ENCODE measurements around the gene EML3.

Gene EML3

GRCh38 chr11:62648967-62649364 lies 36.4 kb upstream of the EML3 start:
- Histone ChIP-seq H3K4me3 (no peak overlapping the region), H3K27me3 (no peaks in the 10 kb centered on the region), H3K27ac (peak overlapping the region in 1 of 11 experiments; percentile 7; a peak in 1 of 22 replicates), H3K4me1 (peaks cover 44 to 61% (median 52%) of the 10 kb centered on the region in 10 experiments), H3K9ac (peak overlapping the region in 7 of 11 experiments; percentile 2 to 51 (median 39); a peak in 7 of 22 replicates), H3K4me2 (no peak overlapping the region), H4K20me1 (peaks cover 11 to 62% (median 38%) of the 10 kb centered on the region in 11 experiments; a peak in 19 of 22 replicates), H3K9me3 (replicated peaks in 1 of 11) (no peaks in the 10 kb centered on the region), H3K36me3 (peaks cover 34 to 60% (median 46%) of the 10 kb centered on the region in 11 experiments)
- no peak for TF ChIP-seq Cebpa-rat (IDR thresholded peaks at IDR 0.05)

GRCh38 chr11:62648185-62648966 lies 35.8 kb upstream of the EML3 start:
- Histone ChIP-seq H3K27me3 (no peaks in the 10 kb centered on the region), H3K4me2 (0 out of 22 replicates have a peak overlapping the region, but pooled peaks of 3 of the 11 experiments have one; percentile 4 to 72 (median 69)), H3K4me1 (peaks cover 43 to 61% (median 51%) of the 10 kb centered on the region in 10 experiments), H3K9me3 (replicated peaks in 1 of 11) (no peaks in the 10 kb centered on the region), H3K27ac (peak overlapping the region in 1 of 11 experiments; percentile 36; a peak in 1 of 22 replicates), H3K4me3 (no peak overlapping the region), H3K9ac (peak overlapping the region in 9 of 11 experiments; percentile 24 to 100 (median 92); a peak in 14 of 22 replicates), H3K36me3 (peaks cover 39 to 66% (median 52%) of the 10 kb centered on the region in 11 experiments), H4K20me1 (peaks cover 11 to 68% (median 39%) of the 10 kb centered on the region in 11 experiments; a peak in 19 of 22 replicates)
- TF ChIP-seq Cebpa-rat (IDR thresholded peaks at IDR 0.05): no peak

DNA sequence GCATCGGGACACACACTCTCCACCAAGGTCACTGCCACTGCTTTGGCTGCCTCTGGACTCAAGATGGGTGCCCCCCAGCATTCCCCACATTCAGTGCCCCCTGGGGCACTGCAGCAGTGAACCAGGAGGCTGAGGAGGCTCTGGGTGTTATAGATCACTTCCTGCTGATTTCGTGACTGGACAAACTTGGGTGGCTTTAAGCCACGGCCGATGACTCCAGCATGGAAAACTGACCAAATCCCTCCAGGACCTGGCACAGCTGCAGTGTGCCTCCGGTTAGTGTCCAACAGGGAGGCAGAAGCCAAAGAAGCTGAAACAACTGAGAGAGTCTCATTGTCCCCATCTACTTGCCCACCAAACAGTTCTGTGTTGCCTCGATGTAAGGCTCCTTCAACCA lies 35.0 kb upstream of the EML3 start:
- peaks cover 43 to 63% (median 54%) of the 10 kb centered on the region in 10 experiments for H3K4me1 ChIP-seq
- H3K4me3 ChIP-seq: no peak overlapping the region
- no peak for TF ChIP-seq Cebpa-rat (IDR thresholded peaks at IDR 0.05)

DNA sequence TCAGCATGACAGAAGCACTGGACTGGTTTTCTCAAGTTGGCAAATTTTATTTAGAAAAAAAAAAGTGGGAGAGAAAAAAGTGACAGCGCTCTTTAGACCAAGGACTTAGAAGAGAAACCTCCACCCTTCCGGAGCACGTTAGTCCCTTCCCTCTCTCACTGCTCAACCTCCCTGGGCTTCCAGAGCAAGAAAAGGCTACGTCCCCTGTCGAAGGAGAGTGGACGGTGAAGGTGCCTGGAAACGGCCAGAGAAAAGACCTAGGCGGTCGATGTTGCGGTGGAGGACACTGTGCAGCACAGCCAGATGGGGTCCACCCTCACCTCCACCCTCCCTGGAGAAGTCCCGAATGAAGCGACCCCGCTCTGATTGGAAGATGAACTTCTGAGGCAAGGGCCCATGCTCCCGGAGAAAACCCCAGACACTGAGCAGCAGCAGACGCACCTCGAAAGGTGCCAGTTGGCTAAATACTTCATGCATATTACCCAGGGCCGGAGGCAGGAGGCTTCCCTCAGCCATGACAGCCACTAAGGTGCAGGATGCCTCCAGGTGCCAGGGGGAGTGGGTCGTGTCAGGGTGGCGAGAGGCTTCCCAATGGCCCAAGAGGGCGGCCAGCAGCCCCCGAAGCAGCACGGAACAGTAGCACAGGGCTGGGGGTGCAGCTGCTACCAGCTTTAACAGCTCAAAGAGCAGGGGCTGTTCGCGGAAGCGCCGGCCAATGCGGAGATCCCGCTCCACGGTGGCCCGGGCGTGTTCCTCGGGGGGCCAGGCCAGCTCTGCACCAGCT lies 34.4 kb upstream of the EML3 start:
- peak overlapping the region in 7 of 10 experiments; percentile 51 to 99 (median 89); a peak in 9 of 20 replicates for H3K4me3 ChIP-seq
- no peaks in the 10 kb centered on the region for H3K9me3 ChIP-seq (replicated peaks in 1 of 11)
- peak overlapping the region in 3 of 11 experiments; percentile 15 to 98 (median 22); a peak in 3 of 22 replicates for H3K27ac ChIP-seq
- H3K36me3 ChIP-seq: peaks cover 53 to 80% (median 66%) of the 10 kb centered on the region in 11 experiments
- no peaks in the 10 kb centered on the region for H3K27me3 ChIP-seq
- H3K4me2 ChIP-seq: peak overlapping the region; percentile 53 to 91 (median 69)
- peak overlapping the region in 8 of 11 experiments; percentile 42 to 100 (median 94); a peak in 15 of 22 replicates for H3K9ac ChIP-seq
- peaks cover 39 to 64% (median 55%) of the 10 kb centered on the region in 10 experiments for H3K4me1 ChIP-seq
- peaks cover 11 to 74% (median 53%) of the 10 kb centered on the region in 11 experiments; a peak in 19 of 22 replicates for H4K20me1 ChIP-seq
- TF ChIP-seq Cebpa-rat (IDR thresholded peaks at IDR 0.05): no peak

More for the DNA sequence above, 35.0 kb upstream of the EML3 start:
- H3K27ac ChIP-seq: peak overlapping the region in 4 of 11 experiments; percentile 10 to 36 (median 18); a peak in 3 of 22 replicates
- peak overlapping the region in 10 of 11 experiments; percentile 53 to 91 (median 69); a peak in 17 of 22 replicates for H3K4me2 ChIP-seq
- no peaks in the 10 kb centered on the region for H3K9me3 ChIP-seq (replicated peaks in 1 of 11)
- H3K9ac ChIP-seq: peak overlapping the region in 9 of 11 experiments; percentile 24 to 100 (median 92); a peak in 15 of 22 replicates
- peaks cover 11 to 74% (median 47%) of the 10 kb centered on the region in 11 experiments; a peak in 19 of 22 replicates for H4K20me1 ChIP-seq
- peaks cover 47 to 74% (median 60%) of the 10 kb centered on the region in 11 experiments for H3K36me3 ChIP-seq
- no peaks in the 10 kb centered on the region for H3K27me3 ChIP-seq

GRCh38 chr11:62645946-62646824 lies 33.6 kb upstream of the EML3 start, which contains the start of gene GANAB:
GANAB (minus strand) TSS chr11:62646613; CDS start chr11:62646599, 14 bp downstream.
- Histone ChIP-seq H3K9me3 (replicated peaks in 1 of 11) (no peaks in the 10 kb centered on the region), H3K27me3 (no peaks in the 10 kb centered on the region), H3K4me1 (peaks cover 30 to 60% (median 50%) of the 10 kb centered on the region in 10 experiments), H3K36me3 (peaks cover 54 to 83% (median 69%) of the 10 kb centered on the region in 11 experiments), H3K27ac (peak within 1 kb of the TSS; percentile 89 to 99 (median 96)), H3K4me3 (peak within 1 kb of the TSS; percentile 82 to 100 (median 96)), H4K20me1 (peaks cover 11 to 78% (median 61%) of the 10 kb centered on the region in 11 experiments; a peak in 19 of 22 replicates), H3K4me2 (peak within 1 kb of the TSS; percentile 86 to 98 (median 96)), H3K9ac (peak within 1 kb of the TSS; percentile 92 to 100 (median 98))
- no peak for TF ChIP-seq Cebpa-rat (IDR thresholded peaks at IDR 0.05)

GRCh38 chr11:62645671-62645945 lies 33.0 kb upstream of the EML3 start:
- H3K9ac ChIP-seq: peak overlapping the region; percentile 92 to 100 (median 98)
- H3K4me2 ChIP-seq: peak overlapping the region; percentile 86 to 98 (median 96)
- no peak for TF ChIP-seq Cebpa-rat (IDR thresholded peaks at IDR 0.05)
- H4K20me1 ChIP-seq: peaks cover 11 to 83% (median 67%) of the 10 kb centered on the region in 11 experiments; a peak in 19 of 22 replicates
- no peaks in the 10 kb centered on the region for H3K9me3 ChIP-seq (replicated peaks in 1 of 11)
- peak overlapping the region; percentile 82 to 100 (median 96) for H3K4me3 ChIP-seq
- H3K27me3 ChIP-seq: no peaks in the 10 kb centered on the region
- H3K4me1 ChIP-seq: peaks cover 29 to 56% (median 48%) of the 10 kb centered on the region in 10 experiments
- peaks cover 54 to 83% (median 69%) of the 10 kb centered on the region in 11 experiments for H3K36me3 ChIP-seq
- peak overlapping the region; percentile 89 to 99 (median 96); a peak in 21 of 22 replicates for H3K27ac ChIP-seq

- H3K27ac ChIP-seq: no peak overlapping the region; a peak in 1 of 22 replicates
- peak overlapping the region in 9 of 11 experiments; percentile 89 to 98 (median 96); a peak in 10 of 22 replicates for H3K4me2 ChIP-seq
- H3K9me3 ChIP-seq (replicated peaks in 1 of 11): no peaks in the 10 kb centered on the region
- H3K27me3 ChIP-seq: no peaks in the 10 kb centered on the region
- peaks cover 53 to 83% (median 66%) of the 10 kb centered on the region in 11 experiments for H3K36me3 ChIP-seq
- peak overlapping the region in 5 of 11 experiments; percentile 11 to 100 (median 98); a peak in 5 of 22 replicates for H3K9ac ChIP-seq
- H3K4me1 ChIP-seq: peaks cover 31 to 57% (median 48%) of the 10 kb centered on the region in 10 experiments
- no peak for TF ChIP-seq Cebpa-rat (IDR thresholded peaks at IDR 0.05)
- no peak overlapping the region for H3K4me3 ChIP-seq
- H4K20me1 ChIP-seq: peaks cover 16 to 85% (median 66%) of the 10 kb centered on the region in 11 experiments; a peak in 19 of 22 replicates
Measured at GRCh38 chr11:62644220-62644619, 31.6 kb upstream of the EML3 start.

All from BLaER1 treated with 17β-estradiol and CSF1 and Interleukin-3, amounts not matched to agents 10 nM and 100 nM (cell line).